OCI-LY7 (cell line): ENCODE data around the gene COL23A1. TPM values are rescaled to one million over a fixed set of nuclear protein-coding genes. Genes with fewer than 3 reads are reported as not detected.

ENCODE experiments used
- BruUV-seq: library from RNA; stranded (reverse); fragments of 400-500 nt; replicated peaks from 2 replicates; lab custom pipeline; 2021; lab: Mats Ljungman, UMichigan
- CTCF ChIA-PET: fragments of 300-600 bp; sonication (Branson Sonifier 250); formaldehyde crosslinking; loops from one replicate; lab custom pipeline; 2022; ENCODE audit warnings: antibody characterized with exemption; ENCODE audit not compliant: unreplicated experiment; lab: Charles Lee
- POLR2A ChIA-PET: fragments of 300-600 bp; sonication (Branson Sonifier 250); formaldehyde crosslinking; loops from one replicate; lab custom pipeline; 2022; ENCODE audit warnings: antibody characterized with exemption; lab: Charles Lee
- DNase-seq: peaks from one replicate; pipeline ENCODE4 v3.0.0-alpha.2; 2015; ENCODE audit warnings: low spot score
- H2AFZ ChIP-seq: fragments of 200-600 bp; sonication (generic), shearing (Covaris generic); 2 replicates; pipeline ENCODE4 v1.6.1; 2014; ENCODE audit warnings: mild to moderate bottlenecking, antibody characterized with exemption, low read length, moderate library complexity
- H3K27ac ChIP-seq: fragments of 200-600 bp; sonication (generic); 2 replicates; pipeline ENCODE4 v1.5.1; 2014; ENCODE audit warnings: mixed run types, low read depth, mild to moderate bottlenecking, moderate library complexity, low read length, inconsistent platforms; ENCODE audit not compliant: poor library complexity, severe bottlenecking
- H3K36me3 ChIP-seq: fragments of 200-600 bp; sonication (generic); 2 replicates; pipeline ENCODE4 v1.6.1; 2014; ENCODE audit warnings: mild to moderate bottlenecking, antibody characterized with exemption, low read length, moderate library complexity, mixed read lengths; ENCODE audit not compliant: insufficient read depth
- H3K4me1 ChIP-seq: fragments of 200-600 bp; sonication (generic); 2 replicates; pipeline ENCODE4 v1.5.1; 2014; ENCODE audit warnings: mild to moderate bottlenecking, low read length; ENCODE audit not compliant: insufficient read depth, poor library complexity, severe bottlenecking
- H3K4me2 ChIP-seq: fragments of 200-600 bp; sonication (generic); 2 replicates; pipeline ENCODE4 v1.6.1; 2014; ENCODE audit warnings: mild to moderate bottlenecking, low read length
- H3K4me3 ChIP-seq: fragments of 200-600 bp; sonication (generic); 2 replicates; pipeline ENCODE4 v1.5.1; 2014; ENCODE audit warnings: mild to moderate bottlenecking, low read depth, low read length; ENCODE audit not compliant: poor library complexity, severe bottlenecking
- H3K79me2 ChIP-seq: fragments of 200-600 bp; sonication (generic); 2 replicates; pipeline ENCODE4 v1.6.1; 2016; ENCODE audit warnings: low read depth, mild to moderate bottlenecking, low read length, moderate library complexity, mixed read lengths; ENCODE audit not compliant: insufficient read depth
- H3K9me2 ChIP-seq: fragments of 200-600 bp; sonication (generic); 2 replicates; pipeline ENCODE4 v1.6.1; 2016; ENCODE audit warnings: mild to moderate bottlenecking, low read length, mixed read lengths; ENCODE audit not compliant: insufficient read depth
- H3K9me3 ChIP-seq: fragments of 200-600 bp; sonication (generic); 2 replicates; pipeline ENCODE4 v1.6.1; 2014; ENCODE audit warnings: mild to moderate bottlenecking, mixed run types, low read length, mixed read lengths
- H4K20me1 ChIP-seq: fragments of 200-600 bp; sonication (generic); 2 replicates; pipeline ENCODE4 v1.6.1; 2014; ENCODE audit warnings: mild to moderate bottlenecking, antibody characterized with exemption, low read length, moderate library complexity, mixed read lengths; ENCODE audit not compliant: insufficient read depth
- CTCF ChIP-seq: fragments of 200-600 bp; sonication (generic); conservative IDR thresholded peaks from 2 replicates; pipeline ENCODE4 v1.5.1; 2014; ENCODE audit warnings: mild to moderate bottlenecking, antibody characterized with exemption, low read length, moderate library complexity, mixed read lengths
- EZH2phosphoT487 ChIP-seq: fragments of 200-600 bp; sonication (generic); IDR thresholded peaks from 2 replicates; pipeline ENCODE4 v1.6.1; 2018; ENCODE audit warnings: low read depth, borderline replicate concordance, mild to moderate bottlenecking, mixed run types, antibody characterized with exemption, low read length, moderate library complexity, mixed read lengths
- intact Hi-C: fragments of 100-400 bp; cut with micrococcal nuclease; formaldehyde crosslinking; loops from one replicate; pipeline ENCODE4 v1.10.0; 2022; ENCODE audit not compliant: unreplicated experiment
- total RNA-seq, 2 experiments: library from RNA; depleted of rRNA in 1 of 2; stranded (reverse); fragments of >200 nt in 1 of 2; shearing (Covaris generic) in 1 of 2; gene quantifications; 2 replicates each; pipeline ENCODE4 v1.2.3, GENCODE V29; 2014 to 2022

Gene COL23A1
- total RNA-seq, 2 experiments from 2014 or later, result 0.53 TPM; not detected in 1

- CTCF ChIA-PET, result no interaction called here
- H3K4me2 ChIP-seq, result no peak overlapping the region
- TF ChIP-seq EZH2phosphoT487 (no peak), CTCF (no peak)
- no peaks in the 10 kb centered on the region for H3K79me2 ChIP-seq
- H3K4me3 ChIP-seq, result no peak overlapping the region
- H3K9me2 ChIP-seq, result no peaks in the 10 kb centered on the region
- H2AFZ ChIP-seq, result no peak overlapping the region
- H3K36me3 ChIP-seq, result no peaks in the 10 kb centered on the region
- POLR2A ChIA-PET, result no interaction called here
- H3K4me1 ChIP-seq, result no peaks in the 10 kb centered on the region
- no peaks in the 10 kb centered on the region for H4K20me1 ChIP-seq
- DNase-seq, result no peak
- BruUV-seq, result no TSS peak
- intact Hi-C loops, result no loop called here
- no peak overlapping the region for H3K27ac ChIP-seq
- H3K9me3 ChIP-seq, result no peaks in the 10 kb centered on the region
Measured at GRCh38 chr5:178430186-178431062, 159.8 kb downstream of the COL23A1 start.

- Histone ChIP-seq H3K79me2 (no peaks in the 10 kb centered on the region), H3K4me1 (no peaks in the 10 kb centered on the region), H3K4me3 (no peak overlapping the region), H3K27ac (no peak overlapping the region), H3K4me2 (no peak overlapping the region), H4K20me1 (no peaks in the 10 kb centered on the region), H2AFZ (no peak overlapping the region), H3K36me3 (no peaks in the 10 kb centered on the region), H3K9me3 (no peaks in the 10 kb centered on the region), H3K9me2 (no peaks in the 10 kb centered on the region)
- POLR2A ChIA-PET, result interaction anchor here (0.6 kb wide), 1 partner anchor 22 kb away, joined by 4 read pairs; no protein-coding TSS in a partner anchor
- intact Hi-C loops, result no loop called here
- DNase-seq, result no peak
- no peak for TF ChIP-seq CTCF
- no peak for TF ChIP-seq EZH2phosphoT487
- BruUV-seq, result no TSS peak
- CTCF ChIA-PET, result no interaction called here
Measured at GRCh38 chr5:178429491-178430185, 160.6 kb downstream of the COL23A1 start.

- Histone ChIP-seq H3K79me2 (no peaks in the 10 kb centered on the region), H2AFZ (no peak overlapping the region), H3K9me2 (no peaks in the 10 kb centered on the region), H3K27ac (no peak overlapping the region), H3K36me3 (no peaks in the 10 kb centered on the region), H3K4me2 (no peak overlapping the region), H3K9me3 (no peaks in the 10 kb centered on the region), H4K20me1 (no peaks in the 10 kb centered on the region), H3K4me3 (no peak overlapping the region), H3K4me1 (no peaks in the 10 kb centered on the region)
- ChIA-PET CTCF (no interaction called here), POLR2A (interaction anchor here (0.6 kb wide), 1 partner anchor 22 kb away, joined by 4 read pairs; no protein-coding TSS in a partner anchor)
- no peak for DNase-seq
- intact Hi-C loops, result no loop called here
- TF ChIP-seq EZH2phosphoT487 (no peak), CTCF (no peak)
- no TSS peak for BruUV-seq
Measured at GRCh38 chr5:178429156-178429468, 161.1 kb downstream of the COL23A1 start.
